Activated T-cell treated with anti-CD3 and anti-CD28 coated beads for 24 hours (primary cell): ENCODE data around the gene SDF2L1.
A peak's percentile ranks its signal among the peaks of the same experiment; 100 is the strongest.
"Not testable (repeated sequence)": the region's sequence is repeated elsewhere in the genome, so short reads cannot be mapped to it uniquely, and the experiment has no call there.

ENCODE experiments used
- DNase-seq: peaks from one replicate; pipeline ENCODE4 v3.0.0-alpha.2; 2020; ENCODE audit warnings: low read depth

Gene SDF2L1

DNA sequence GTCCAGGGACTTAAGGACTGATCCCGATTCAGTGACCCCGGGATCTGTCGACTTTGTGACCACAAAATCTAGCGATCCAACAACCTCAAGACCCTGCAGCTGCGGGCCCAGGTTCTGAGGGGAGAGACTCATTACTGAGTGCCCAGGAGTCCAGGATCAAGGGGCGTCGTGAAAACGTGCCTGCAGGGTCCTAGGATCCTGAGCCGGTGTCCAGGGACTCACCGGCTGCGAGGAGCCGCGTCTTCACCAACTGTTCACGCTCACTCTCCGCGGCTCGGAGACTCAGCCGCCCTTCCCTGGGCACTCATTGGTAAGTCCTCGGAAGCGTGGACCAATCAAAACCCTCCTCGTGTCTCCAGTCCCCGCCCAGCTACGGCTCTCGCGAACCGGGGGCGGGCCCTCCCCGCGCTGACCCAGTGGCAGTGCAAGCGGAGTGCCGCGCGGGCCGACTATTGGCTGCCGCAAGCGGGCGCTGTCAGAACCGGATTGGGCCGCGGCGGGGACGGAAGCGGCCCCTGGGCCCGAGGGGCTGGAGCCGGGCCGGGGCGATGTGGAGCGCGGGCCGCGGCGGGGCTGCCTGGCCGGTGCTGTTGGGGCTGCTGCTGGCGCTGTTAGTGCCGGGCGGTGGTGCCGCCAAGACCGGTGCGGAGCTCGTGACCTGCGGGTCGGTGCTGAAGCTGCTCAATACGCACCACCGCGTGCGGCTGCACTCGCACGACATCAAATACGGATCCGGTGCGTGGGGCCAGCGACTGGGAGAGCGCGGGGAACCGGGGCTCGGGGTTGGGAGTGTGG lies at the start of gene SDF2L1:
Gene SDF2L1, plus strand, starts transcription at position 514 of the 795 bp plus-strand sequence. Its CDS starts 35 bp downstream, at position 549.
- peak; percentile 98 for DNase-seq

DNA sequence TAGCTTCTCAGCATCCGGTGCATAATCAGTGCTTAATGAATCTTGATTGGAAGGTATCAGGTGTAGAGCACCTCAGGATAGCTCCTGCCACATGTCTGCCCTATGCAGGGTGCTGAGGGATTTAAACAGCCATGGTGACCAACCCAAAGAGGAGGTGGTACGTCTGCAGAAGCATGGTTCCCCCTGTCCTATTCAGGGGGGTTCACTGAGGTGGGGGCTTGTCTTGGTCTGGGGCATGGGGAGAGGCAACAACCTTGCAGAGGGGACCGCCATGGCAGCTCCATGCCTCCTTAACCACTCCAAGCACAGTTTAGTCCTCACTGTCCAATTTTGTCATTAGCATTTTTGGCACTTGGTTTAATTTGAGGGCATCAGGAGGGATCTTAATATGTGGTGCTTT lies 49.7 kb upstream of the SDF2L1 start:
- DNase-seq: no peak

DNA sequence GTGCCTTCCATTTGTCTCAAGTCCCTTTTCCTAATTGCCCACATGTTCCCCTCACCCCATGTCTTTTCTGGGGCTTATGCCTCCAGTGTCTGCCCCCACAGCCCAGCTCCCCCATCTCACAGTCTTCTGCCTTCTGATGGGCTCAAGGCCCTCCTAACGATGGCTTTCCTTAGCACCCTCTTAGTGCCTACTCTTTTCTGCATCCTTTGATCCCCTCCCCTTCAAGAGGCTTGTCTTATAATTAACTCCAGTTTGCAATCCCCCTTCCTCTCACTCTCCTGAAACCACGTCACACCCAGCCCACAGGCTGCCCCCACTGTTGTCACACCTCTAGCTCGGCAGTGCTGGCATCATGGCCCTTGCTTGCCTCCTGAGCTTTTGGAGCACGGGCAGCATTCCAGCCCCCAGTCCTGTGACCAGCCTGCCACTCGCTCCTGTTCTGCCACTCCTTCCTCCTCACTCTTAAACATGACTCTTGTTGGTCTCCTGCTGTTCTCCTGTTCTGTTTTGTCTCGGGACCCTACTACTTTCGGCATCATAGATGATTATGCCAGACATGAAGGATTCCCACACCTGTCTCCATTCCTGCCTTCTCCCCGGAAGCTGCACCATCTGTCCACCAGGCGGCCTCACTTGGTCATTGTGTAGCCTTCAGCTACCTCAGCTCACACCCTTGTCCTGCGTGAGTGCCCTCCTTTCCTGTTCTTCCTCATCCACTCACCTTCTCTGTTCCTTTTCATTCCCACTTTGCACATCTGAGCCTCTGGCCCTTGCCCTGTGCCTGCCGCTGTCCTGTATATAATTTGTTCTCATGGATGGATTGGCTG lies 48.5 kb upstream of the SDF2L1 start:
- DNase-seq: no peak

- DNase-seq: no peak
These were observed 47.1 kb upstream of the SDF2L1 start for GRCh38 chr22:21594865-21595452.

- DNase-seq: not testable (repeated sequence)
These were observed 45.6 kb upstream of the SDF2L1 start for GRCh38 chr22:21596356-21597135.

GRCh38 chr22:21598302-21598701 lies 43.8 kb upstream of the SDF2L1 start:
- no peak for DNase-seq

DNA sequence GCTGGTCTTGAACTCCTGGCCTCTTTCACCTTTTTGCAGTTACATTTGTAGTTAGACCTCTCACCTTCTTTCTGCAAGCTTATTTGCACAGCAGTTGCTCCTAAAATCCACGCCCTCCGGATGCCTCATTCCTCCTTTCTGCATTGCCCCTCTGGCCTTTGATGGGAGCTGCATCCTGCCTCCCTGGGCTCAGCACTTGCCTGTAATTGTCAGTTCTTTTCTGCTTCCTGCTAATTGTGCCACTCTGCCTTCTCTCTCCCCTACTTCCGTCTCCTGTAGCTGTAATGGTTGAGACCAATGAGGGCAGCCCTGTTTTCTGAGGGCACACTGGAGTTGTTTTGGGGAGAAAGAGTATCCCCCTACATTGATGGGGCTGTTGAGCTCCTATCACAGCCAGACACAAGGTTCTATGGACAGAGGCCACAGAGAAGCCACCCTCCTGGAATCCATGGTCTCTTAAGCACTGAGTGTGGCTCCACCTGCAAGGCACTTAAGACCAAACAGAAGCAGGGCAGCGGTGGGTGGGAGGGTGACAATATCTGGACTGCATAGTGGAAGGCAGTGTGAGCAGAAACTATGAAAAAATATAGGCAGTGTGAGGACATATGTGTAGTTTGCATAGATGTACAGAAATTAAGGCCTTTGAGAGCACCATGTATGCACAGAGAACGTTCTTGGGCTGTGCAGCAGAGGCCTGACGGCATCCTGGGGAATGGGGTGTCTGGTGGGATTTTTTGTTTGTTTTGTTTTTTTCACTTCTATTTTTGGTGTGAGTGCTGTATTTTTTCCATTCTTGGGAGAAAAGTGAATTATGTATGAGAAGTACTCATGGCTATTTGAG lies 42.8 kb upstream of the SDF2L1 start:
- DNase-seq: no peak

- DNase-seq: no peak
These were observed 39.5 kb upstream of the SDF2L1 start for GRCh38 chr22:21602579-21602978.

DNA sequence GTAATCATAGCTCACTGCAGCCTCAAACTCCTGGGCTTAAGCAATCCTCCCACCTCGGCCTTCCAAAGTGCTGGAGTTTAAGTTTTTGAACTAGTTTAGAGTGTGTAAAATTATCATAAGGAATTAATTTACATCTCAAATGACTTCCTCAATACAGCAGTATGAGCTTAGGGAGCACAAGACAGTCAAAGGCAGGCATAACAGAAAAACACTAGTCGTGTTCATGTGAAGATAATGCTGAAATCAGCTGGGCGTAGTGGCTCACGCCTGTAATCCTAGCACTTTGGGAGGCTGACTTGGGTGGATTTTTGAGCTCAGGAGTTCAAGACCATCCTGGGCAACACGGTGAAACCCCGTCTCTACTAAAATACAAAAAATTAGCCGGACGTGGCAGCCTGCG lies 38.1 kb upstream of the SDF2L1 start:
- no peak for DNase-seq

DNA sequence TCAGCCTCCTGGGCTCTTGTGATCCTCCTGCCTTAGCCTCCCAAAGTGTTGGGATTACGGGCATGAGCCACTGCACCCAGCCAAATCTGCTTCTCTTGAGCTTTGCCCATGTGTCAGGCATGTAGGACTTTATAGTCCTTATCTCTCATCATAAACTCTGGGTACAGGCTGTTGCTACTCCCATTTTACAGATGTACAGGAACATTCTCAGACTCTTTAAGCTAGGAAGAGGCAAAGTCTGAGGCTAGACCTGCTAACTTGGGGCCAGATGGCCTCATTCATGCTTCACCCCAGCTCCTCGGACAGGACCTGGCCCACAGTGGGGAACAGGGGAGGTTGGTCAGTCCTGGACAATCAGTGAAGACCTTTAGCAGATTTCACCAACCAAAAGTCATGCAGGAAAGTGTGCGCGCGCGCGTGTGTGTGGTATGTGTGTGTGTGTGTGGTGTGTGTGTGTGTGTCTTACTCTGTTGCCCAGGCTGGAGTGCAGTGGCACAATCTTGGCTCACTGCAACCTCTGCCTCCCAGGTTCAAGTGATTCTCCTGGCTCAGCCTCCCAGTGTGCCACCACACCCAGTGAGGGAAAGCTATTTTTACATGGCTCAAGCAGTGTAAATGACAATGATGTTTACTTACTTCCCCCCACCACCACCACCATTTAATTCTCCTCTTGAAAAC lies 36.1 kb upstream of the SDF2L1 start:
- no peak for DNase-seq

GRCh38 chr22:21606775-21607174 lies 35.3 kb upstream of the SDF2L1 start:
- no peak for DNase-seq

DNA sequence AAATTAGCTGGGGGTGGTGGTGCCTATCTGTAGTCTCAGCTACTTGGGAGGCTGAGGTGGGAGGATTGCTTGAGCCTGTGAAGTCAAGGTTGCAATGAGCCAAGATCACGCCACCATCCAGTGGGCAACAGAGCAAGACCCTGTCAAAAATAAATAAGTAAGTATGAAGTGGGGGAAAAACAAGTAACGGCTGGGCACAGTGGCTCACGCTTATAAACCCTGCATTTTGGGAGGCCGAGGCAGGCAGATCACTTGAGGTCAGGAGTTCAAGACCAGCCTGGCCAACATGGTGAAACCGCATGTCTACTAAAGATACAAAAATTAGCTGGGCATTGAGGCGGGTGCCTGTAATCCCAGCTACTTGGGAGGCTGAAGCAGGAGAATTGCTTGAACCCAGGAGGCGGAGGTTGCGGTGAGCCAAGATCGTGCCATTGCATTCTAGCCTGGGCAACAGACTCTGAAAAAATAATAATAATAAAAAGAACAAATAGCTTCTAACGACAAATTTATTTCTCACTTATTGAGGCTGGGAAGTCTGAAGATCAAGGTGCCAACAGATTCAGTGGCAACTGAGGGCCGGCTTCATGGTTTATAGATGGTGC lies 32.4 kb upstream of the SDF2L1 start:
- DNase-seq: not testable (repeated sequence)

DNA sequence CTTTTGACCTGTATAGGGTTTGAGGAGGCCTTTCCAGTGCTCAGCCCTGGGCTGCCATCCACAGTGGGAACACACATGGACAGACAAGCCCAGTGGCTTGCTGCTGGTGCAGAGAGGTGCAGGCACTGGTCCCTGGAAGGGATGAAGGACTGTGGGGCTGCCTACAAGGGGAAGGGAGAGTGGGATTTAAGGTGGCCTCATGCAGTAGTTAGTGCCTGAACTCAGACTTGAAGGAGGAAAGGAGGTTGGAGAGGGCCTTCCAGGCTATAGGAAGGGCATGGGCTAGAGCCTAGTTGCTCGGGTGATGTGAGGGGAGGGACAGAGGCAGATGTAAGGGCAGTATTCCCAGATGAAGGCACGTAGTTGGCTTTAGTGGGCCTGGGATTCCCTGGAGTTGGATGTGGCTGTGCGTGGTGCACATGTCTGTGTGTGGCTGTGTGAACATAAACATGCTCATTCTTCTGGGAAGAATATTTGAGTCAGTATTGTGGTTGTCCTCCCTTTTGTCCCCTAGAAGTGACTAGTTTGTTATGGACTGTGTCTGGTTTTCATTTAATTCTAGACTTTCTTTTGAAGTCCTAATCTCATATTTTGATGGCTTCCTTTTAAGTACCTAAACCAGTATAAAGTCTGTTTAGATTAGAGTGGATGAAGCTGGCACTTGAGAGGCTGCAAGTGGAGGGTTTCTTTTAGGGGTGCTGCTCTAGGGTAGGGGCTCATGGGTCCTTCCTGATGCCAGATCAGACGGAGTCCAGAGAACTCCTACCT lies 30.7 kb upstream of the SDF2L1 start:
- no peak for DNase-seq

DNA sequence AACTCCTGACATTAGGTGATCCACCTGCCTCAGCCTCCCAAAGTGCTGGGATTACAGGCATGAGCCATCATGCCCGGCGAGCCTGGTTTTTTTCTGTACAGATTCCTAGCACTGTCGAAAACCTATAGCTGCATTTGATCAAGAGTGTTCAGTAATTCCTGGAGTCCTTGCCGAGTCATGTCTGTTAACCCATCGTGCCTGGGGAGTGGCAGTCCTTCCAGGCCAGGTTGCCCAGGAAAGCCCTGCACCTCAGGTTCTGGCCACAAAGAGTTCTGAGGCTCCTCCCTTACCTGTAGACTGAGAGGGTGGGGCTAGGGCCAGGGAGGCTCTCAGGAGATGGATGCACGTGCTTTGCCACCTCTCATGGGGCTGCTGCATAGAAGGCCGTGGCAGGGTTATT lies 29.2 kb upstream of the SDF2L1 start:
- no peak for DNase-seq

- DNase-seq: no peak
These were observed 28.4 kb upstream of the SDF2L1 start for GRCh38 chr22:21613553-21614233.

DNA sequence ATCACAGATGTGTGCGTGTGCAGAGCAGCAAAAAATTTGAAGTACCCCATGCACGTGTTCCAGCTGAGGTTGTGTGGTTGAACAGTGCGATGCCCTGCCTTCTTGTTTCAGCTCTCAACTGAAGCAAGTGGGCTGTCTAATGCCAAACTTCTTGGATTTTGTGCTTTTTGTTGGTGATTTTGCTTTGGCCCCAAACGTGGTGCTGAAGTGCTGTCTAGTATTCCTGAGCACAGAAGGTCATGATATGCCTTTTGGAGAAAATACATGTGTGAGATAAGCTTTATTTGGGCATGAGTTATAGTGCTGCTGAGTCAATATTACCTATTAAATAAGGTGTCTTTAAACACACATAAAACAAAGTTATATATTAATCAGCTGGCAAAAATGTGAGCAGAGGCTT lies 26.4 kb upstream of the SDF2L1 start:
- DNase-seq: no peak

- not testable (repeated sequence) for DNase-seq
These were observed 24.8 kb upstream of the SDF2L1 start for GRCh38 chr22:21617337-21617736.

DNA sequence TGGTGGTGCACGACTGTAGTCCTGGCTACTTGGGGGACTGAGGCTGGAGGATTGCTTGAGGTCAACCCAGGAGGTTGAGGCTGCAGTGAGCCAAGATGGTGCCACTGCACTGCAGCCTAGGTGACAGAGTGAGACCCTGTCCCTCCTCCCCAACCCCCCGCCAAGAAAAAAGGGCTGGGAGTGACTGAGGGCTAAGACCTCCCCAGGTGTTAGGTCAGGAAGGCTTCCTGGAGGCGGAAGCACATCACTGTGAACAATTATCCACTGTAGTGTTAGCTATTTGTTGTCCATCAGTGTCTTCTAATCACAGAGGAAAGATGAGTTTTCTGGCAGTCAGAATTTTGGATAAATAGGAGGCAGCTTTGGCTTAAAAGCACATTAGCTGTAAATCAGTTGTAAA lies 21.1 kb upstream of the SDF2L1 start:
- DNase-seq: no peak
